Adipocyte (in vitro differentiated cells): ENCODE measurements around the gene DEF6.

Source experiments
- DNase-seq: peaks from one replicate; pipeline ENCODE4 v3.0.0-alpha.2; 2015; ENCODE audit warnings: low read depth
- H3K27me3 ChIP-seq: replicated peaks from 2 replicates; pipeline ENCODE4 v1.7.0; 2013; ENCODE audit warnings: mild to moderate bottlenecking, low read length, moderate library complexity; ENCODE audit not compliant: control insufficient read depth, insufficient read depth
- H3K36me3 ChIP-seq: 2 replicates; pipeline ENCODE4 v1.7.0; 2013; ENCODE audit warnings: low read length, mild to moderate bottlenecking, moderate library complexity; ENCODE audit not compliant: control insufficient read depth, insufficient read depth, severe bottlenecking
- H3K4me1 ChIP-seq: 2 replicates; pipeline ENCODE4 v1.7.0; 2013; ENCODE audit warnings: mild to moderate bottlenecking, low read length, moderate library complexity; ENCODE audit not compliant: control insufficient read depth, insufficient read depth
- H3K4me3 ChIP-seq: 2 replicates; pipeline ENCODE4 v1.7.0; 2013; ENCODE audit warnings: mild to moderate bottlenecking, low read length, moderate library complexity
- H3K9ac ChIP-seq: 2 replicates; pipeline ENCODE4 v1.7.0; 2013; ENCODE audit warnings: mild to moderate bottlenecking, low read length, moderate library complexity
- H3K9me3 ChIP-seq: 2 replicates; pipeline ENCODE4 v1.7.0; 2013; ENCODE audit warnings: mild to moderate bottlenecking, low read length, moderate library complexity; ENCODE audit not compliant: control insufficient read depth

DEF6 gene

GRCh38 chr6:35368038-35368887 lies 70.6 kb downstream of the DEF6 start:
- DNase-seq = peak; percentile 62
- Histone ChIP-seq H3K9ac (no peak overlapping the region), H3K4me1 (peaks cover 40% of the 10 kb centered on the region), H3K36me3 (no peaks in the 10 kb centered on the region), H3K9me3 (no peaks in the 10 kb centered on the region), H3K27me3 (no peaks in the 10 kb centered on the region), H3K4me3 (peak overlapping the region; percentile 43)

- Histone ChIP-seq H3K4me3 (peak overlapping the region; percentile 55), H3K27me3 (no peaks in the 10 kb centered on the region), H3K4me1 (peaks cover 40% of the 10 kb centered on the region), H3K9ac (peak overlapping the region; percentile 68), H3K9me3 (no peaks in the 10 kb centered on the region), H3K36me3 (no peaks in the 10 kb centered on the region)
- peak; percentile 89 for DNase-seq
Observed at GRCh38 chr6:35370124-35370741, 72.6 kb downstream of the DEF6 start.

GRCh38 chr6:35370785-35371493 lies 73.3 kb downstream of the DEF6 start:
- no peaks in the 10 kb centered on the region for H3K36me3 ChIP-seq
- H3K4me1 ChIP-seq = peaks cover 40% of the 10 kb centered on the region
- H3K4me3 ChIP-seq = peak overlapping the region; percentile 55
- H3K27me3 ChIP-seq = no peaks in the 10 kb centered on the region
- no peak overlapping the region for H3K9ac ChIP-seq
- DNase-seq = peak; percentile 38
- H3K9me3 ChIP-seq = no peaks in the 10 kb centered on the region
